Upper lobe of left lung (tissue), 6 donors: Measurements from ENCODE around the gene POLN. TPM values are rescaled to one million over a fixed set of nuclear protein-coding genes. Genes with fewer than 3 reads are reported as not detected.

Experiments used
- ATAC-seq, 2 donors: fragments of 200-7000 bp; cut with Tn5 transposase; one replicate each; pipeline ENCODE4 v1.9.1; 2022; ENCODE audit warnings: mild to moderate bottlenecking in 2 of 2, moderate library complexity in 2 of 2; ENCODE audit not compliant: low FRiP score in 2 of 2
- DNase-seq, 2 donors: peaks; one replicate each; pipeline ENCODE4 v3.0.0-alpha.2; 2019 to 2020
- H3K27ac ChIP-seq, 4 donors: fragments of 200-600 bp; sonication (generic); one replicate each; pipeline ENCODE4 v1.5.1; 2016 to 2019
- H3K27me3 ChIP-seq, 4 donors: fragments of 200-600 bp; sonication (generic); one replicate each; pipeline ENCODE4 v1.5.1; 2017 to 2019
- H3K36me3 ChIP-seq, 4 donors: fragments of 200-600 bp; sonication (generic); one replicate each; pipeline ENCODE4 v1.5.1; 2016 to 2019
- H3K4me1 ChIP-seq, 4 donors: fragments of 200-600 bp; sonication (generic); one replicate each; pipeline ENCODE4 v1.5.1; 2018 to 2019
- H3K4me3 ChIP-seq, 4 donors: fragments of 200-600 bp; sonication (generic); one replicate each; pipeline ENCODE4 v1.5.1; 2017 to 2019; ENCODE audit warnings: mild to moderate bottlenecking in 2 of 4, moderate library complexity in 1 of 4
- H3K9me3 ChIP-seq, 4 donors: fragments of 200-600 bp; sonication (generic); one replicate each; pipeline ENCODE4 v1.5.1; 2018 to 2019
- CTCF ChIP-seq, 6 experiments: fragments of 450-650 bp in 4 of 6; fragments of 200-600 bp in 2 of 6; sonication (generic) in 2 of 6; IDR thresholded peaks; one replicate each; pipeline ENCODE4 v1.5.1; 2016 to 2019; ENCODE audit warnings: antibody characterized with exemption in 6 of 6
- EP300 ChIP-seq, 4 donors: sonication (generic); formaldehyde crosslinking; IDR thresholded peaks; one replicate each; pipeline ENCODE4 v1.5.1; 2017; ENCODE audit warnings: antibody characterized with exemption in 4 of 4, control low read depth in 2 of 4
- POLR2A ChIP-seq, 4 donors: fragments of 450-650 bp; IDR thresholded peaks; one replicate each; pipeline ENCODE4 v1.5.1; 2016 to 2017; ENCODE audit warnings: antibody characterized with exemption in 4 of 4, mild to moderate bottlenecking in 2 of 4
- POLR2AphosphoS5 ChIP-seq, 2 donors: sonication (generic); formaldehyde crosslinking; IDR thresholded peaks; one replicate each; pipeline ENCODE4 v1.5.1; 2017; ENCODE audit warnings: antibody characterized with exemption in 2 of 2
- WGBS, 2 donors: methylation state at CpG; one replicate each; pipeline ENCODE4 v1.1.5; 2017 to 2018; 5-methylcytosine and 5-hydroxymethylcytosine counted together
- total RNA-seq, 6 donors: library from RNA; depleted of rRNA in 4 of 6; stranded (reverse); fragments of >200 nt in 4 of 6; gene quantifications; one replicate each; pipeline versions ENCODE4 v1.1.0 to v1.2.1, GENCODE V29; 2016 to 2021
- donor health status: DM: no; HTN: no; CAD: no; lungs with moderate emphysema.
- donor health status: DM: no; HTN: yes; CAD: no; lungs with severe emphysema.

POLN gene
- total RNA-seq, 6 donors from 2014 or later = 0.89 to 5.5 (median 2.6) TPM

GRCh38 chr4:2096073-2096609 is 145.8 kb downstream of the POLN start:
- H3K27me3 ChIP-seq = no peaks in the 10 kb centered on the region
- H3K4me3 ChIP-seq = no peak overlapping the region
- peaks cover 0 to 12% (median 3%) of the 10 kb centered on the region in 4 donors for H3K9me3 ChIP-seq
- DNase-seq = peak in 1 of 2 donors; percentile 42
- H3K27ac ChIP-seq = no peak overlapping the region
- H3K4me1 ChIP-seq = no peaks in the 10 kb centered on the region
- TF ChIP-seq CTCF (IDR thresholded peaks at IDR 0.05) (no peak), POLR2A (IDR thresholded peaks at IDR 0.05) (no peak), POLR2AphosphoS5 (IDR thresholded peaks at IDR 0.05) (no peak), EP300 (IDR thresholded peaks at IDR 0.05) (no peak)
- ATAC-seq = no peak
- H3K36me3 ChIP-seq = no peaks in the 10 kb centered on the region
- WGBS, 2 donors = 75 to 83% methylated on average over 5 to 7 of the region's 7 CpGs

GRCh38 chr4:2095236-2096072 is 146.5 kb downstream of the POLN start:
- no peaks in the 10 kb centered on the region for H3K4me1 ChIP-seq
- H3K36me3 ChIP-seq = no peaks in the 10 kb centered on the region
- H3K9me3 ChIP-seq = peaks cover 0 to 12% (median 3%) of the 10 kb centered on the region in 4 donors
- H3K27ac ChIP-seq = no peak overlapping the region
- no peak overlapping the region for H3K4me3 ChIP-seq
- TF ChIP-seq POLR2AphosphoS5 (IDR thresholded peaks at IDR 0.05) (no peak), EP300 (IDR thresholded peaks at IDR 0.05) (no peak), CTCF (IDR thresholded peaks at IDR 0.05) (no peak), POLR2A (IDR thresholded peaks at IDR 0.05) (no peak)
- WGBS, 2 donors = 90 to 95% methylated on average over 14 to 16 of the region's 16 CpGs
- DNase-seq = peak in 1 of 2 donors; percentile 42
- H3K27me3 ChIP-seq = no peaks in the 10 kb centered on the region
- ATAC-seq = peak in 1 of 2 donors; percentile 5

- no peak for ATAC-seq
Measured at GRCh38 chr4:2094545-2094944, 147.4 kb downstream of the POLN start.

GRCh38 chr4:2093265-2093664 is 148.7 kb downstream of the POLN start:
- Histone ChIP-seq H3K36me3 (no peaks in the 10 kb centered on the region), H3K4me1 (no peaks in the 10 kb centered on the region), H3K27ac (no peak overlapping the region), H3K27me3 (no peaks in the 10 kb centered on the region), H3K4me3 (no peak overlapping the region), H3K9me3 (peaks cover 0 to 12% (median 3%) of the 10 kb centered on the region in 4 donors)
- ATAC-seq (no peak), DNase-seq (peak in 1 of 2 donors; percentile 8)
- TF ChIP-seq POLR2AphosphoS5 (IDR thresholded peaks at IDR 0.05) = no peak
- no peak for TF ChIP-seq POLR2A (IDR thresholded peaks at IDR 0.05)
- TF ChIP-seq EP300 (IDR thresholded peaks at IDR 0.05) = no peak
- TF ChIP-seq CTCF (IDR thresholded peaks at IDR 0.05) = no peak
- WGBS, 2 donors = 93 to 97% methylated on average over 6 of the region's 6 CpGs

More at GRCh38 chr4:2094545-2094944, 147.4 kb downstream of the POLN start:
- TF ChIP-seq CTCF (IDR thresholded peaks at IDR 0.05) (no peak), POLR2A (IDR thresholded peaks at IDR 0.05) (no peak), EP300 (IDR thresholded peaks at IDR 0.05) (no peak), POLR2AphosphoS5 (IDR thresholded peaks at IDR 0.05) (no peak)
- H3K9me3 ChIP-seq = peaks cover 0 to 12% (median 3%) of the 10 kb centered on the region in 4 donors
- no peak overlapping the region for H3K27ac ChIP-seq
- DNase-seq = no peak
- no peaks in the 10 kb centered on the region for H3K36me3 ChIP-seq
- 90 to 95% methylated on average over 3 to 4 of the region's 4 CpGs for WGBS, 2 donors
- H3K4me3 ChIP-seq = no peak overlapping the region
- H3K4me1 ChIP-seq = no peaks in the 10 kb centered on the region
- no peaks in the 10 kb centered on the region for H3K27me3 ChIP-seq
